Tongue (tissue), 2 donors: ENCODE data around the gene FOXN4. TPM values are rescaled to one million over a fixed set of nuclear protein-coding genes. Genes with fewer than 3 reads are reported as not detected.
"Not testable (repeated sequence)": the region's sequence is repeated elsewhere in the genome, so short reads cannot be mapped to it uniquely, and the experiment has no call there.

Experiments used
- DNase-seq: peaks from one replicate; pipeline ENCODE4 v3.0.0-alpha.2; 2015
- total RNA-seq: library from RNA; depleted of rRNA; stranded (reverse); fragments of >200 nt; gene quantifications from one replicate; pipeline ENCODE4 v1.2.3, GENCODE V29; 2014

FOXN4 gene, protein sequence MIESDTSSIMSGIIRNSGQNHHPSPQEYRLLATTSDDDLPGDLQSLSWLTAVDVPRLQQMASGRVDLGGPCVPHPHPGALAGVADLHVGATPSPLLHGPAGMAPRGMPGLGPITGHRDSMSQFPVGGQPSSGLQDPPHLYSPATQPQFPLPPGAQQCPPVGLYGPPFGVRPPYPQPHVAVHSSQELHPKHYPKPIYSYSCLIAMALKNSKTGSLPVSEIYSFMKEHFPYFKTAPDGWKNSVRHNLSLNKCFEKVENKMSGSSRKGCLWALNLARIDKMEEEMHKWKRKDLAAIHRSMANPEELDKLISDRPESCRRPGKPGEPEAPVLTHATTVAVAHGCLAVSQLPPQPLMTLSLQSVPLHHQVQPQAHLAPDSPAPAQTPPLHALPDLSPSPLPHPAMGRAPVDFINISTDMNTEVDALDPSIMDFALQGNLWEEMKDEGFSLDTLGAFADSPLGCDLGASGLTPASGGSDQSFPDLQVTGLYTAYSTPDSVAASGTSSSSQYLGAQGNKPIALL
- total RNA-seq: not detected

- peak; percentile 61 for DNase-seq
These were observed at the start of gene FOXN4 for GRCh38 chr12:109308534-109309380. TSS of gene FOXN4 (minus strand) at chr12:109309284. CDS start at chr12:109308321, 963 bp downstream.

GRCh38 chr12:109358154-109358869, 49.2 kb upstream of the FOXN4 start:
- DNase-seq: peak; percentile 6

GRCh38 chr12:109357032-109357431, 47.9 kb upstream of the FOXN4 start:
- DNase-seq: no peak

- no peak for DNase-seq
These were observed 47.5 kb upstream of the FOXN4 start for GRCh38 chr12:109356577-109356976.

DNA sequence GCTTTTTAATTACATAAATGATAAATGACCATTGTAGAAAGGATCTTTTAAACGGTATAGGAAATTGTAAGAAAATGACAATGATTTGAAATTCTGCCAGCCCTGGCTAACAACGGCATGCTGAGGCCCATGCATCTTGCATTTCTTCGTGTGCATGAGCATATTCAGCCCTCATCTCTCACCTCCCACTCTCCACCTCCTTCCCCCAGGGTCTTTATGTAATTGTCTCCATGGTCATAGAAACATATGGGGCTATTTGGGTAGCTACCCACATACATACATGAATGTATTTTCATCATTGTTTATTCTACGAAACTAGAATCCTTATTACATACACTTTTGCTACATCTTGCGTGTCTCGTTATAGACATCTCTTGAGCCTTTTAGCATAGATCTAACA, 43.1 kb upstream of the FOXN4 start:
- no peak for DNase-seq

DNA sequence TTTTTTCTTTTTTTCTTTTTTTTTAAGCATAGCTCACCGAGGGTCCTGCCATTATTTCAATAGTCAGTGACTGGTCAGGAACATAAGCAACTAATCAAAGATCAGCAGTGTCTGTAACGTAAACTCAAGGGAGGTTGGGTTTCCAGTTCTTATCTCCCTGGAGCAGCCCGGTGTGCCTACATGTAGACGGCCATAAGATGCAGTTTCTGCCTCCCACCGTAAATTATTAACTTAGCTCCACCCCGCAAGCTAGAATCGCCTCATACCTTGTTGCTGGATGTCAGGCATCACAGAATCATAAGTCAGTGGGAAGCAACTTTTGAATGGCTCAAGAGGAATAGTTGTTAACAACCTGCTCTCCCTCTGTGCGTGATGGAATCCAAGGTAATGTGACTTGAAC, 38.5 kb upstream of the FOXN4 start, which contains the start of gene MYO1H:
MYO1H (plus strand) TSS at position 312 of the 400 bp plus-strand sequence; CDS start at position 373, 61 bp downstream.
- no peak for DNase-seq

DNA sequence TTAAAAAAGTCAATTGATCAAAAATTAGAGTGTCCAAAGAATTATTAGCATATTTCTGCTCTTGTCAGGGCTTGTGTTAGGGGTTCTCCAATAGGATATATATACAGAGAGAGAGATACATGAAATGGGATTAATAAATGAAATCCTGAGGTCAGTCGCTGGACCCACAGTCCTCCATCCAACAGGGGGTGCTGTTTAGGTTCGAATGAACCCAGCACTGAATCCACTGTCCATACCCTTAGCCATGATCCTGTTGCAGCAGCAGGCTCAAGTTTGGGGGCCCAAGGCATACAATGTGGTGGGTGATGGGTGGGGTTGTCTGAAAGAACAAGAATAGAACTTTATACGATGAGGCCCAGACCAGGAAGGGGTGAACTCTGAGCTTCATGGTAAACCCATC, 37.8 kb upstream of the FOXN4 start:
- DNase-seq: no peak

GRCh38 chr12:109345428-109345827, 36.3 kb upstream of the FOXN4 start:
- no peak for DNase-seq

DNA sequence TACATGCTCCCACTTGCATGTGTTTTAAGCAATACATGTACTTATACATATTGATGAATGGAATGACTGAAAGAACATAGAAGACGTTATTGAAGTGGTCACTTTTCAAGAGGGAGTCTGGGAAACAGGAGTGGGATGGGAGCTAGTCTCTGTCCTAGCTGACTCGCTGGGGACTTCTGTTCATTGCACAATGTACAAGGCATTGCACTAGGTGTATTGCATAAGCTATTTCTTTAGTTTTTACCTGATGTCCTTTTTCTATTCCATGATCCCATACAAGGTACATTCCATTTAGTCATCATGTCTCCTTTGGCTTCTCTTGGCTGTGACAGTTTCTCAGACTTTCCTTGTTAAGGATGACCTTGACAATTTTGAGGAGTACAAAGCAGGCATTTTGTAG, 34.6 kb upstream of the FOXN4 start:
- no peak for DNase-seq

- no peak for DNase-seq
These were observed 27.5 kb upstream of the FOXN4 start for GRCh38 chr12:109336593-109336992.

DNA sequence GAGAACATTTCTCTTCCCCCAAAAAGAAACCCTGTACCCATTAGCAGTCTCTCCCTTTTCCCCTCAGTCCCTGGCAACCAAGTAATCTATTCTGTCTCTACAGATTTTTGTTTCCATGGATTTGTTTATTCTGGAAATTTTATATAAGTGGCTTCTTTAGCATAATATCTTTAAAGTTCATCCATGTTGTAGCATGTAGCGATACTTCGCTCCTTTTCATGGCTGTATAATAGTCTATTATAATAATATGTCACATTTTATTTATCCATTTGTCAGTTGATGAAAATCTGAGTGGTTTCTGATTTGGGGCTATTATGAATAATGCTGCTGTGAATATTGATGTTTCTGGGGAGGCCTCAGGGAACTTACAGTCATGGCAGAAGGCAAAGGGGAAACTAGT, 25.8 kb upstream of the FOXN4 start:
- no peak for DNase-seq

GRCh38 chr12:109331301-109331952, 22.3 kb upstream of the FOXN4 start:
- DNase-seq: peak; percentile 55

DNA sequence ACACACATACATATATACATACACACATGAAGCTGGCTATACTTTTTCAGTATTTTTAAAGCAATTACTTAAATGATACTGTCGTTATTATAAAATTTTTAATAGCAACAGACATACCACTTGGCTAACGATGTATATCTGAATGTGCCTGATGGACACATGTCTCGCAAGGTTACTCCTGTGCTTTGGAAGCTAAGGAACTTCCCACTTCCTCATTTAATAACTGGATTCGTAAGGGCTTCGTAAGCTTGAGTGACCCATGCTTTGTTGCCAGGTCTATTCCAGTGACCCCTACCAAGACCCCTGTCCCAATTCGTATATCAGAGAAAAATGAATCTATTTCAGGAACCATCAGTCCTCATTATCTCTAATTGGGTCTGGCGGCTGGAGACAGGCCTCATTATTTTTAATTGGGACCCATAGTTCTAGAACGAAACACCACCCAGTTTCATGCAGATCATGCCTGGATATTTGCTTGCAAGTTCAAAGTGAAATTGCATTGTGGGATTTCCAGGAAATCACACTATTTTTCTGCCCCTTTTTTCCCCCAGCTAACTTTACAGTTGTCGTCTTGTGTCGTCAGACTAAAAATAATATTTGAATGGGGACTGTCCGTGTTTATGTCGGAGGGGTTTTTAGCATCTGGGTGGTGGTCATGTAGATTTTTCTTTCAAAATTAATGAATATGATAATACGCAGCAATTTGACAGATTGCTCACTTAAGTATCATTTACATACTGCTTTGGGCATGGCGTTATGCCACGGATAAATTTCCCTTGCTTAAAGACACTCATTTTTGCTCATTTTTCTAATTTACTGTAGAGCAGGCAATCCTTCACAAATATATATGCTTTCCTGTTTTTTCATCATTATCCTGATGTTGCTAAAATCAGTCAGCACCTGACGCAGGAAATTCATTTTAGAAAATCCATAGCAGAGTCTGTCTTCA, 21.5 kb upstream of the FOXN4 start:
- no peak for DNase-seq

DNA sequence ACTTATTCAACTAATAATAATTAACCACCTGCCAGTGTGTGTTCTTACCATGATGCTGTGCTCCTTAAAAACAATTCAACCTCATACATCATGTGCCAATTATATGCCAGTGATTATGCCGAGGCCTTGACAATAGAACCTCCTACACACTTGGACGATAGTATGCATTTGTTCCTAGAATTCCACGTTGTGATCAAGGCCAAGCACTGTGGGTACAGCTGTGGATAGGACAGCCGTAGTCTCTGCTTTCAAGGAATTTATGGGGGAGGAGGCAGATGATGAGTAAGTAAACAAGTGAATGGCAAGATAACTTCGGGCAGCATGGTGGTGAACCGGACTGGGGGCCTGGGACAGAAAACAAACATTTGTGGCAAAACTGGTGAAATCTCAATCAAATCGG, 20.6 kb upstream of the FOXN4 start:
- DNase-seq: no peak

- no peak for DNase-seq
These were observed 19.9 kb upstream of the FOXN4 start for GRCh38 chr12:109329003-109329402.

GRCh38 chr12:109321294-109321693, 12.2 kb upstream of the FOXN4 start:
- not testable (repeated sequence) for DNase-seq

DNA sequence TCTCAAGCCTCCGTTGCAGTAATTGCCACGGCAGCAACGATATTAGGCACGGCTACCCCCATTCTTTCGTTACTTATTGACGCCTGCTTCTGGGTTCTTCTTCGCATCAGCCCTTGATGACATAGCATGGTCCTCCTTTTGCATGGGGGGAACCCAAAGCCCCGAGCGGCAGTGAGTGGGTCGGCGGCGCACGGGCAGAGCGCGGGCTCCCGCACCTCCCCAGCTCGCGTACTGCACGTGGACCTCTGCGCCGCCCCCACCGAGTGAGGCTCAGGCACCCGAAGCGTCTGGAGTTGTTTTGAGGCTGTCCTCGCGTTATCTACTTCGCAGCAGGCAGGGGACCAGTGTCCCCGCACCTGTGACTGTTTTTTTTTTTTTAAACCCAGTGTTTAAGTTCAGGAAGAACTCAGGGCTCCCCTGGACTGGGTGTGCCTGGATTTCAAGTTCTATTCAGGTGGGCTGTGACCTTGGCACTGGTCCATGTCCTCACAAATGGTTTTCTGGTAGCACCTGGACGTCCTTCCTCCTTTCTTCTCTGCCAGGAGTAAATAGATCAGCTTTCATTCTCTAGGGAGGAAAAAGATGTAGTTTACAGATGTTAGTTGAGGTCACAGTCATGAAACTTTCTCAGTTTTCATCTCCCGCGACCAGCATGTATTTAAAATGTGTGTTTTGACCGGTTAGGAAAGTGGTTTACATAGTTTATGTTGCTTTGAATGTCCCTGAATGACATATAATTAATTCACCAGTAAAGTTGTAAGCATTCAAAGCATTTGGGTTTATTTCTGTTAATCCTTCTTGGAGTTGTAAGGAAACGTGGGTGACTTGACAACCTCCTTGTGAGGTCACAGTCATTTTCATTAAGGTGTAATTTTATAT, 1.4 kb upstream of the FOXN4 start:
- peak; percentile 18 for DNase-seq

GRCh38 chr12:109309381-109310246, 530 bp upstream of the FOXN4 start:
- DNase-seq: peak; percentile 40

DNA sequence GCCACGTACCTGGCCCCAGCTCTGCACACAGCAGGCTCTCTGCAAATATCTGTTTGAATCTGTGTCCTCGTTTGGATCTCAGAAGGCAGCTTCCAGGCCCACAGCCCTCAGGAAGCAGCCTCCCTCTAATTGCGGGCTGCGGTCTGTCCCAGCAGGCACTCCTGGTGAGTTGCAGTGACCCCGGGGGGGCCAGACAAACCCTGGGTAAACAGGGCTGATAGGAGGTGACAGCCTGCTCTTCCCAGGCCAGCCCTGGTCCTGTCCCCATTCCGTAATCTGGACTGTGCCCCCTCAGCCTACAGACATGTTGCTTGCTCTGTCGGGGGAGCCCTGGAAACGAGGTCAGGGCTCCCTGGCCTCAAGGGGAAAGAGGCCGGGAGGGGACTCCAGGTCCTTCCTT, 2.0 kb downstream of the FOXN4 start:
- no peak for DNase-seq
